CD14-positive monocyte (primary cell): ENCODE results near the gene EIF3K. TPM values are rescaled to one million over a fixed set of nuclear protein-coding genes. Genes with fewer than 3 reads are reported as not detected.
A peak's percentile ranks its signal among the peaks of the same experiment; 100 is the strongest.

Experiments used
- DNase-seq, 3 donors: peaks; one replicate each; pipeline ENCODE4 v3.0.0-alpha.2; 2011 to 2022
- H2AFZ ChIP-seq: 2 replicates; pipeline ENCODE4 v1.6.0; 2012; ENCODE audit warnings: mild to moderate bottlenecking, low read depth, low read length, inconsistent platforms; ENCODE audit not compliant: insufficient read depth, poor library complexity, severe bottlenecking
- H3K27ac ChIP-seq, 2 donors: 1 replicate in 1 of 2; 2 replicates in 1 of 2; pipeline ENCODE4 v1.5.1; 2012 to 2013; ENCODE audit warnings: low read length in 2 of 2, control low read depth in 1 of 2, inconsistent platforms in 1 of 2, low read depth in 1 of 2, mild to moderate bottlenecking in 1 of 2
- H3K27me3 ChIP-seq, 2 donors: one replicate each; pipeline versions ENCODE4 v1.6.0 to v1.6.1; 2011 to 2013; ENCODE audit warnings: low read length in 2 of 2; ENCODE audit not compliant: control insufficient read depth in 2 of 2, insufficient read depth in 2 of 2
- H3K36me3 ChIP-seq, 2 donors: replicated peaks in 1 of 2; 1 replicate in 1 of 2; 2 replicates in 1 of 2; pipeline versions ENCODE4 v1.5.1 to v1.6.1; 2012 to 2013; ENCODE audit warnings: low read length in 2 of 2, control low read depth in 1 of 2, inconsistent platforms in 1 of 2, mild to moderate bottlenecking in 1 of 2; ENCODE audit not compliant: insufficient read depth in 2 of 2, control insufficient read depth in 1 of 2
- H3K4me1 ChIP-seq, 2 donors: 1 replicate in 1 of 2; 2 replicates in 1 of 2; pipeline versions ENCODE4 v1.5.1 to v1.6.1; 2012 to 2013; ENCODE audit warnings: low read length in 2 of 2, control low read depth in 1 of 2, inconsistent platforms in 1 of 2, mild to moderate bottlenecking in 1 of 2, moderate library complexity in 1 of 2; ENCODE audit not compliant: insufficient read depth in 2 of 2, control insufficient read depth in 1 of 2
- H3K4me2 ChIP-seq: replicated peaks from 2 replicates; pipeline ENCODE3; 2012; ENCODE audit warnings: low read length, moderate library complexity, mild to moderate bottlenecking; ENCODE audit not compliant: poor library complexity, severe bottlenecking; ENCODE audit errors: extremely low read depth
- H3K4me3 ChIP-seq, 3 experiments: fragments of 200-600 bp in 1 of 3; sonication (generic) in 1 of 3; replicated peaks in 1 of 3; 1 replicate in 2 of 3; 2 replicates in 1 of 3; pipeline ENCODE4 v1.5.1; 2011 to 2013; ENCODE audit warnings: low read length in 3 of 3, mild to moderate bottlenecking in 3 of 3, control low read depth in 2 of 3, low read depth in 2 of 3, inconsistent platforms in 1 of 3, moderate library complexity in 1 of 3
- H3K79me2 ChIP-seq: 2 replicates; pipeline ENCODE4 v1.6.0; 2012; ENCODE audit warnings: mild to moderate bottlenecking, control low read depth, inconsistent platforms, low read length, moderate library complexity; ENCODE audit not compliant: insufficient read depth
- H3K9ac ChIP-seq: 2 replicates; pipeline ENCODE4 v1.6.0; 2017; ENCODE audit warnings: low read length, mild to moderate bottlenecking; ENCODE audit not compliant: insufficient read depth, poor library complexity, severe bottlenecking
- H3K9me3 ChIP-seq, 2 donors: replicated peaks in 1 of 2; 1 replicate in 1 of 2; 2 replicates in 1 of 2; pipeline versions ENCODE4 v1.5.1 to v1.6.1; 2012 to 2013; ENCODE audit warnings: low read length in 2 of 2, control low read depth in 1 of 2; ENCODE audit not compliant: control insufficient read depth in 1 of 2, insufficient read depth in 1 of 2
- H4K20me1 ChIP-seq: 2 replicates; pipeline ENCODE4 v1.6.0; 2012; ENCODE audit warnings: mild to moderate bottlenecking, low read length, control low read depth, moderate library complexity; ENCODE audit not compliant: insufficient read depth
- H3K27ac Mint-ChIP-seq, 7 donors: one replicate each; pipeline ENCODE4 v1.8.0; 2020; ENCODE audit warnings: mild to moderate bottlenecking in 7 of 7, mixed read lengths in 7 of 7, moderate library complexity in 6 of 7, inconsistent platforms in 2 of 7
- H3K27me3 Mint-ChIP-seq, 3 donors: one replicate each; pipeline ENCODE4 v1.8.0; 2021 to 2022; ENCODE audit warnings: low read depth in 3 of 3, mild to moderate bottlenecking in 3 of 3, mixed read lengths in 3 of 3, moderate library complexity in 3 of 3, inconsistent platforms in 1 of 3
- H3K36me3 Mint-ChIP-seq, 2 donors: one replicate each; pipeline ENCODE4 v1.8.0; 2020; ENCODE audit warnings: mixed read lengths in 2 of 2, inconsistent platforms in 1 of 2, mild to moderate bottlenecking in 1 of 2
- H3K4me1 Mint-ChIP-seq: one replicate; pipeline ENCODE4 v1.8.0; 2020; ENCODE audit warnings: mild to moderate bottlenecking, mixed read lengths
- H3K4me3 Mint-ChIP-seq, 2 donors: one replicate each; pipeline ENCODE4 v1.8.0; 2020; ENCODE audit warnings: mild to moderate bottlenecking in 2 of 2, mixed read lengths in 2 of 2, moderate library complexity in 1 of 2
- H3K9me3 Mint-ChIP-seq, 7 donors: one replicate each; pipeline ENCODE4 v1.8.0; 2020 to 2022; ENCODE audit warnings: mixed read lengths in 7 of 7, mild to moderate bottlenecking in 6 of 7, moderate library complexity in 6 of 7, inconsistent platforms in 2 of 7
- WGBS: methylation state at CpG from one replicate; pipeline ENCODE4 v1.1.5; 2013; ENCODE audit warnings: missing lambda C conversion rate; ENCODE audit not compliant: insufficient coverage; 5-methylcytosine and 5-hydroxymethylcytosine counted together
- intact Hi-C, 2 donors: fragments of 100-400 bp; cut with micrococcal nuclease; formaldehyde crosslinking; loops; one replicate each; pipeline versions ENCODE4 v1.15.0 to v1.15.1; 2023
- polyA plus RNA-seq, 3 donors: library from polyadenylated mRNA; depleted of rRNA in 1 of 3; unstranded in 2 of 3; stranded (reverse) in 1 of 3; fragments of 300-500 nt in 2 of 3; fragments of >200 nt in 1 of 3; fragmentation: Illumina TruSeq in 2 of 3; gene quantifications; 1 replicate in 2 of 3; 2 replicates in 1 of 3; pipeline ENCODE4 v1.2.3, GENCODE V29; 2012 to 2021
- TF ChIP-seq, protein P1 (sequence below): fragments of 200-600 bp; IDR thresholded peaks from one replicate; pipeline ENCODE4 v1.8.0; 2022; ENCODE audit warnings: antibody characterized with exemption, mild to moderate bottlenecking

The EIF3K gene
- polyA plus RNA-seq, 3 donors, result 326 to 1,088 (median 381) TPM

GRCh38 chr19:38649305-38650171 is 30.6 kb downstream of the EIF3K start:
- DNase-seq, result no peak
- peak overlapping the region; percentile 92 to 98 (median 96) for H3K27ac Mint-ChIP-seq
- peaks cover 5 to 7% of the 10 kb centered on the region in 2 donors for H3K36me3 Mint-ChIP-seq
- H3K36me3 ChIP-seq, result peaks cover 3 to 7% of the 10 kb centered on the region in 2 donors
- no peak overlapping the region for H2AFZ ChIP-seq
- no peaks in the 10 kb centered on the region for H3K27me3 ChIP-seq
- WGBS, result 22% methylated on average over 15 of the region's 15 CpGs
- H3K4me3 ChIP-seq, result peak overlapping the region; percentile 76 to 98 (median 87)
- intact Hi-C loops, result no loop called here
- peaks cover 62 to 63% of the 10 kb centered on the region in 2 donors for H3K4me1 ChIP-seq
- H3K27ac ChIP-seq, result peak overlapping the region; percentile 96
- H3K79me2 ChIP-seq, result peaks cover 72% of the 10 kb centered on the region
- H3K4me3 Mint-ChIP-seq, result peak overlapping the region; percentile 99
- H3K9ac ChIP-seq, result peak overlapping the region; percentile 90
- peaks cover 0 to 2% (median 0%) of the 10 kb centered on the region in 7 donors for H3K9me3 Mint-ChIP-seq
- H3K4me2 ChIP-seq, result peak overlapping the region; percentile 85
- H3K4me1 Mint-ChIP-seq, result peaks cover 63% of the 10 kb centered on the region
- H3K27me3 Mint-ChIP-seq, result peaks cover 0 to 2% (median 0%) of the 10 kb centered on the region in 3 donors
- H3K9me3 ChIP-seq, result no peaks in the 10 kb centered on the region
- TF ChIP-seq, protein P1, sequence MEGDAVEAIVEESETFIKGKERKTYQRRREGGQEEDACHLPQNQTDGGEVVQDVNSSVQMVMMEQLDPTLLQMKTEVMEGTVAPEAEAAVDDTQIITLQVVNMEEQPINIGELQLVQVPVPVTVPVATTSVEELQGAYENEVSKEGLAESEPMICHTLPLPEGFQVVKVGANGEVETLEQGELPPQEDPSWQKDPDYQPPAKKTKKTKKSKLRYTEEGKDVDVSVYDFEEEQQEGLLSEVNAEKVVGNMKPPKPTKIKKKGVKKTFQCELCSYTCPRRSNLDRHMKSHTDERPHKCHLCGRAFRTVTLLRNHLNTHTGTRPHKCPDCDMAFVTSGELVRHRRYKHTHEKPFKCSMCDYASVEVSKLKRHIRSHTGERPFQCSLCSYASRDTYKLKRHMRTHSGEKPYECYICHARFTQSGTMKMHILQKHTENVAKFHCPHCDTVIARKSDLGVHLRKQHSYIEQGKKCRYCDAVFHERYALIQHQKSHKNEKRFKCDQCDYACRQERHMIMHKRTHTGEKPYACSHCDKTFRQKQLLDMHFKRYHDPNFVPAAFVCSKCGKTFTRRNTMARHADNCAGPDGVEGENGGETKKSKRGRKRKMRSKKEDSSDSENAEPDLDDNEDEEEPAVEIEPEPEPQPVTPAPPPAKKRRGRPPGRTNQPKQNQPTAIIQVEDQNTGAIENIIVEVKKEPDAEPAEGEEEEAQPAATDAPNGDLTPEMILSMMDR, result no peak
- H4K20me1 ChIP-seq, result peaks cover 47% of the 10 kb centered on the region

DNA sequence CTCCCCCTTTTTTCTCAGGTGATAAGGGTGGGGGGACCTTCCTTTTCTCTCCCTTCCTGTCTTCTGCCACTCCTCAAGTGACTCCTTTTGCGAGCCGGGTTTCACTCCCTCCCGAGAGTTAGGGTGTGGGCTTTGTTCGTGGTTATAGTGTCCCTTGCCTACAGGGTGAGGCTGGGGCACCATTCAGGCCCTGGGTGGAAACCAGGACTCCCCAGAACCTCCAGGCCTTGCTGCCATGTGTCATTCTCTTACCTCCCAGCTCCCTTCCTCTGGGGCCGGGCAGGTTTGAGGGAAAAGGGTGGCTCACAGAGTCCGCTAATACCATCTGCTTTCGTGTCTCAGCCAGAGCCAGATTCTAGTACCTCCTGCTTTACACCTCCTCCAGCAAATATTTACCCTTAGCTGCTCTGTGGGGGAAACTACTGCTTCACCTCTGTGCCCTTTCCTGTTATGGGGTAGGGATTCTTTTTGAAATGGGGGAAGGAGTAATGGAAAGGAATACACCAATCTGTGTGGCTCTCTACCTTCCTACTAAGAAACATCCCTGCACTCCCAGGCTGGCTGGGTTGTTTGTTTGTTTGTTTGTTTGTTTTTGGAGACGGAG is 31.3 kb downstream of the EIF3K start:
- H3K4me1 Mint-ChIP-seq, result peaks cover 62% of the 10 kb centered on the region
- WGBS, result no CpG with 5 or more reads among the region's 8 CpGs
- H2AFZ ChIP-seq, result no peak overlapping the region
- peaks cover 0 to 2% (median 0%) of the 10 kb centered on the region in 7 donors for H3K9me3 Mint-ChIP-seq
- H3K4me2 ChIP-seq, result peak overlapping the region; percentile 85
- TF ChIP-seq, protein P1, result no peak
- H3K36me3 ChIP-seq, result peaks cover 5 to 10% of the 10 kb centered on the region in 2 donors
- H3K9me3 ChIP-seq, result no peaks in the 10 kb centered on the region
- peak overlapping the region; percentile 99 for H3K4me3 Mint-ChIP-seq
- H3K27ac ChIP-seq, result peak overlapping the region; percentile 96
- H3K27me3 ChIP-seq, result no peaks in the 10 kb centered on the region
- H3K4me3 ChIP-seq, result peak overlapping the region in 1 of 3 experiments; percentile 98
- H3K79me2 ChIP-seq, result peaks cover 79% of the 10 kb centered on the region
- H3K27me3 Mint-ChIP-seq, result no peaks in the 10 kb centered on the region
- H3K4me1 ChIP-seq, result peaks cover 62 to 65% of the 10 kb centered on the region in 2 donors
- H3K9ac ChIP-seq, result no peak overlapping the region
- peak overlapping the region; percentile 92 to 98 (median 96) for H3K27ac Mint-ChIP-seq
- H3K36me3 Mint-ChIP-seq, result peaks cover 9 to 14% of the 10 kb centered on the region in 2 donors
- intact Hi-C loops, result no loop called here
- H4K20me1 ChIP-seq, result peaks cover 53% of the 10 kb centered on the region
- DNase-seq, result no peak
